Mesenchymal stem cell (in vitro differentiated cells and primary cell): ENCODE data around the gene MYL4.

Experiments used
- DNase-seq: peaks from one replicate; pipeline ENCODE4 v3.0.0-alpha.2; 2013
- H2AFZ ChIP-seq: one replicate; pipeline ENCODE4 v1.6.1; 2013; ENCODE audit warnings: low read depth, mild to moderate bottlenecking, control low read depth, inconsistent platforms, low read length, moderate library complexity
- H2AK5ac ChIP-seq: 2 replicates; pipeline ENCODE4 v1.6.1; 2013; ENCODE audit warnings: low read length, moderate library complexity, mild to moderate bottlenecking, inconsistent platforms; ENCODE audit not compliant: severe bottlenecking
- H2BK120ac ChIP-seq: one replicate; pipeline ENCODE4 v1.6.1; 2013; ENCODE audit warnings: low read depth, mild to moderate bottlenecking, inconsistent platforms, low read length, moderate library complexity
- H2BK12ac ChIP-seq, 2 experiments: one replicate each; pipeline ENCODE4 v1.6.1; 2013; ENCODE audit warnings: inconsistent platforms in 2 of 2, low read length in 2 of 2, mild to moderate bottlenecking in 2 of 2, moderate library complexity in 2 of 2, control low read depth in 1 of 2
- H2BK15ac ChIP-seq: one replicate; pipeline ENCODE4 v1.6.1; 2013; ENCODE audit warnings: mild to moderate bottlenecking, low read depth, inconsistent platforms; ENCODE audit not compliant: poor library complexity, severe bottlenecking
- H2BK5ac ChIP-seq: 2 replicates; pipeline ENCODE4 v1.6.1; 2013; ENCODE audit warnings: low read depth, mild to moderate bottlenecking, low read length, control low read depth, inconsistent platforms; ENCODE audit not compliant: poor library complexity, severe bottlenecking
- H3K14ac ChIP-seq, 2 experiments: one replicate each; pipeline ENCODE4 v1.6.1; 2013; ENCODE audit warnings: inconsistent platforms in 2 of 2, low read length in 2 of 2, control low read depth in 1 of 2, mild to moderate bottlenecking in 1 of 2, moderate library complexity in 1 of 2
- H3K18ac ChIP-seq, 2 experiments: one replicate each; pipeline ENCODE4 v1.6.1; 2013; ENCODE audit warnings: inconsistent platforms in 2 of 2, low read length in 2 of 2, control low read depth in 1 of 2, low read depth in 1 of 2, mild to moderate bottlenecking in 1 of 2
- H3K23ac ChIP-seq, 2 experiments: one replicate each; pipeline ENCODE4 v1.6.1; 2013; ENCODE audit warnings: inconsistent platforms in 2 of 2, low read length in 2 of 2, mild to moderate bottlenecking in 2 of 2, moderate library complexity in 2 of 2, control low read depth in 1 of 2
- H3K27ac ChIP-seq: 2 replicates; pipeline ENCODE4 v1.5.1; 2013; ENCODE audit warnings: mild to moderate bottlenecking, moderate library complexity, low read length, control low read depth, inconsistent platforms; ENCODE audit not compliant: poor library complexity, severe bottlenecking
- H3K27me3 ChIP-seq, 2 experiments: 2 replicates each; pipeline versions ENCODE4 v1.6.1 to v1.7.0; 2013; ENCODE audit warnings: low read length in 2 of 2, mild to moderate bottlenecking in 2 of 2, moderate library complexity in 2 of 2, control low read depth in 1 of 2, inconsistent platforms in 1 of 2; ENCODE audit not compliant: control insufficient read depth in 1 of 2, insufficient read depth in 1 of 2
- H3K36me3 ChIP-seq, 2 experiments: 2 replicates each; pipeline versions ENCODE4 v1.6.1 to v1.7.0; 2013; ENCODE audit warnings: low read length in 2 of 2, control low read depth in 1 of 2, inconsistent platforms in 1 of 2, low read depth in 1 of 2, mild to moderate bottlenecking in 1 of 2; ENCODE audit not compliant: insufficient read depth in 2 of 2, control insufficient read depth in 1 of 2
- H3K4ac ChIP-seq, 2 experiments: one replicate each; pipeline ENCODE4 v1.6.1; 2013; ENCODE audit warnings: inconsistent platforms in 2 of 2, low read length in 2 of 2, mild to moderate bottlenecking in 2 of 2, moderate library complexity in 2 of 2, control low read depth in 1 of 2, low read depth in 1 of 2
- H3K4me1 ChIP-seq: 2 replicates; pipeline ENCODE4 v1.6.1; 2013; ENCODE audit warnings: low read depth, low read length, control low read depth; ENCODE audit not compliant: control insufficient read depth, insufficient read depth
- H3K4me2 ChIP-seq: 2 replicates; pipeline ENCODE4 v1.6.1; 2013; ENCODE audit warnings: low read length, mild to moderate bottlenecking, inconsistent platforms; ENCODE audit not compliant: poor library complexity, severe bottlenecking
- H3K4me3 ChIP-seq, 2 experiments: 2 replicates each; pipeline versions ENCODE4 v1.5.1 to v1.7.0; 2013; ENCODE audit warnings: low read length in 2 of 2, mild to moderate bottlenecking in 2 of 2, control low read depth in 1 of 2, low read depth in 1 of 2; ENCODE audit not compliant: insufficient read depth in 1 of 2
- H3K79me1 ChIP-seq: replicated peaks from 2 replicates; pipeline ENCODE4 v1.6.1; 2013; ENCODE audit warnings: mild to moderate bottlenecking, control low read depth, low read length, inconsistent platforms; ENCODE audit not compliant: poor library complexity, severe bottlenecking
- H3K9ac ChIP-seq: 2 replicates; pipeline ENCODE4 v1.7.0; 2013; ENCODE audit warnings: mild to moderate bottlenecking, low read length, moderate library complexity
- H3K9me3 ChIP-seq: 2 replicates; pipeline ENCODE4 v1.7.0; 2013; ENCODE audit warnings: mild to moderate bottlenecking, low read length; ENCODE audit not compliant: control insufficient read depth
- H4K8ac ChIP-seq: one replicate; pipeline ENCODE4 v1.6.1; 2013; ENCODE audit warnings: inconsistent platforms, mild to moderate bottlenecking, low read length, moderate library complexity
- H4K91ac ChIP-seq: one replicate; pipeline ENCODE4 v1.6.1; 2013; ENCODE audit warnings: mild to moderate bottlenecking, low read length, inconsistent platforms
- WGBS: methylation state at CpG from one replicate; pipeline ENCODE4 v1.1.7; 2013; ENCODE audit warnings: mixed read lengths; 5-methylcytosine and 5-hydroxymethylcytosine counted together

MYL4 gene

GRCh38 chr17:47231334-47231733 lies 22.2 kb downstream of the MYL4 start:
- Histone ChIP-seq H3K4ac (no peak overlapping the region), H3K14ac (no peak overlapping the region), H3K23ac (no peak overlapping the region), H4K91ac (no peak overlapping the region), H2BK5ac (no peak overlapping the region), H3K9ac (no peak overlapping the region), H3K4me1 (peaks cover 6% of the 10 kb centered on the region), H3K4me2 (no peak overlapping the region), H2BK120ac (no peak overlapping the region), H3K4me3 (no peak overlapping the region), H3K27ac (no peak overlapping the region), H3K36me3 (no peaks in the 10 kb centered on the region), H2BK12ac (no peak overlapping the region), H3K9me3 (no peaks in the 10 kb centered on the region), H2BK15ac (no peak overlapping the region), H3K18ac (no peak overlapping the region), H2AFZ (no peak overlapping the region), H3K79me1 (no peaks in the 10 kb centered on the region), H3K27me3 (no peaks in the 10 kb centered on the region), H4K8ac (no peak overlapping the region), H2AK5ac (no peak overlapping the region)
- DNase-seq: no peak
- 84% methylated on average over 3 of the region's 3 CpGs for WGBS

GRCh38 chr17:47231866-47232265 lies 22.7 kb downstream of the MYL4 start:
- peaks cover 10% of the 10 kb centered on the region for H3K4me1 ChIP-seq
- no peak for DNase-seq
- no peak overlapping the region for H3K4ac ChIP-seq
- WGBS: 85% methylated on average over 3 of the region's 3 CpGs
- H2BK120ac ChIP-seq: no peak overlapping the region
- no peaks in the 10 kb centered on the region for H3K79me1 ChIP-seq
- no peak overlapping the region for H3K27ac ChIP-seq
- no peak overlapping the region for H2BK15ac ChIP-seq
- H3K4me3 ChIP-seq: no peak overlapping the region
- no peak overlapping the region for H2AK5ac ChIP-seq
- no peak overlapping the region for H2BK5ac ChIP-seq
- H2BK12ac ChIP-seq: peak overlapping the region in 1 of 2 experiments; percentile 12
- no peaks in the 10 kb centered on the region for H3K36me3 ChIP-seq
- H3K18ac ChIP-seq: peak overlapping the region in 1 of 2 experiments; percentile 1
- H4K91ac ChIP-seq: no peak overlapping the region
- no peak overlapping the region for H2AFZ ChIP-seq
- no peak overlapping the region for H3K23ac ChIP-seq
- no peaks in the 10 kb centered on the region for H3K27me3 ChIP-seq
- H3K4me2 ChIP-seq: no peak overlapping the region
- H4K8ac ChIP-seq: no peak overlapping the region
- no peaks in the 10 kb centered on the region for H3K9me3 ChIP-seq
- H3K9ac ChIP-seq: no peak overlapping the region
- H3K14ac ChIP-seq: no peak overlapping the region

- WGBS: no CpG with 5 or more reads among the region's 2 CpGs
- H3K18ac ChIP-seq: peak overlapping the region; percentile 67 to 82
- H3K14ac ChIP-seq: no peak overlapping the region
- no peak overlapping the region for H2BK15ac ChIP-seq
- no peak overlapping the region for H3K9ac ChIP-seq
- H3K79me1 ChIP-seq: no peaks in the 10 kb centered on the region
- no peak for DNase-seq
- no peak overlapping the region for H3K23ac ChIP-seq
- H3K4me2 ChIP-seq: no peak overlapping the region
- peak overlapping the region; percentile 52 to 85 for H2BK12ac ChIP-seq
- peaks cover 15% of the 10 kb centered on the region for H3K4me1 ChIP-seq
- no peak overlapping the region for H2AFZ ChIP-seq
- H4K8ac ChIP-seq: no peak overlapping the region
- H3K27me3 ChIP-seq: no peaks in the 10 kb centered on the region
- H2AK5ac ChIP-seq: peak overlapping the region; percentile 61
- H3K4me3 ChIP-seq: no peak overlapping the region
- H2BK5ac ChIP-seq: no peak overlapping the region
- H4K91ac ChIP-seq: peak overlapping the region; percentile 74
- H3K4ac ChIP-seq: no peak overlapping the region
- peaks cover 6% of the 10 kb centered on the region for H3K9me3 ChIP-seq
- H3K36me3 ChIP-seq: no peaks in the 10 kb centered on the region
- H2BK120ac ChIP-seq: peak overlapping the region; percentile 42
- no peak overlapping the region for H3K27ac ChIP-seq
These were observed 23.3 kb downstream of the MYL4 start for GRCh38 chr17:47232465-47232864.

GRCh38 chr17:47235506-47235905 lies 26.4 kb downstream of the MYL4 start:
- WGBS: 97% methylated on average over 3 of the region's 3 CpGs
- Histone ChIP-seq H3K79me1 (no peaks in the 10 kb centered on the region), H3K4ac (no peak overlapping the region), H3K27ac (no peak overlapping the region), H3K9me3 (peaks cover 6% of the 10 kb centered on the region), H2BK5ac (no peak overlapping the region), H4K8ac (no peak overlapping the region), H2BK12ac (no peak overlapping the region), H2BK120ac (no peak overlapping the region), H3K27me3 (no peaks in the 10 kb centered on the region), H2AK5ac (no peak overlapping the region), H3K4me1 (peaks cover 30% of the 10 kb centered on the region), H4K91ac (no peak overlapping the region), H2AFZ (no peak overlapping the region), H3K9ac (no peak overlapping the region), H3K36me3 (no peaks in the 10 kb centered on the region), H2BK15ac (no peak overlapping the region), H3K4me3 (no peak overlapping the region), H3K18ac (no peak overlapping the region), H3K23ac (no peak overlapping the region), H3K14ac (no peak overlapping the region), H3K4me2 (no peak overlapping the region)
- DNase-seq: no peak
